ENCODE results near the gene PECR.

The PECR gene

DNA sequence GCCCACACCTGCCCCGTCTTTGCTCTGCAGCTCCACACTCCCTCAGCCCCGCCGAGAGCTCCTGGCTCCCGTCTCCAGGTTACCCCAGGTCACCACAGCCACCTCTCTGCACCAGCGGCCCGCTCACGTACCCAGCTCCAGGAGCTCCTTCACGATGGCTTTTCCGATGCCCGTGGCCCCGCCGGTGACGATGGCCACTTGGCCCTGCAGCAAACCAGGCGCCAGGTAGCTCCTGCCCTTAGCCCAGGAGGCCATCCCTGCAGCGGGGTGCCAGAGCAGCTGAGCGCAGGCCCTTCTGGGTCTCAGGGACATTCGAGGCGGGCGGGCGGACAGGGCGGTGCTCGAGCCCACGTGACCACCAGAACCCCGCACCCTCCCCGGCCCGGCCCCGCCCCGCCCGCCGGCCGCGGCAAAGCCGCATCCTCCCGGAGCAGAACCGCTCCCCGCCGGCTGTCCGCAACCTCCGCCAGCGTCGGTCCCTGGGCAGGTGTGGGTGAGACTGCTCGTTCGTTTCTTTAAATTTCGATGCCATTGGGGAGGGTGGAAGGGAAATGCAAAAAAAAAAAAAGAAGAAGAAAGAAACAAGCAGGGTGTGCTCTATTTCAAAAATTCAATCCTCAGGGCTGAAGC, at the start of gene PECR, which contains the start of gene TMEM169:
PECR (minus strand) TSS at position 323 of the 630 bp plus-strand sequence; CDS start at position 255, 68 bp downstream.
TMEM169 (plus strand) TSS at position 433 of the 630 bp plus-strand sequence. CDS start 14,045 bp downstream, outside the sequence.
- peak; percentile 65 to 69 for DNase-seq (ENCODE audit: low read depth in 2 of 2)

- DNase-seq (ENCODE audit: low read depth in 2 of 2): no peak
These were observed 48.9 kb upstream of the PECR start for GRCh38 chr2:216130346-216130971.

DNA sequence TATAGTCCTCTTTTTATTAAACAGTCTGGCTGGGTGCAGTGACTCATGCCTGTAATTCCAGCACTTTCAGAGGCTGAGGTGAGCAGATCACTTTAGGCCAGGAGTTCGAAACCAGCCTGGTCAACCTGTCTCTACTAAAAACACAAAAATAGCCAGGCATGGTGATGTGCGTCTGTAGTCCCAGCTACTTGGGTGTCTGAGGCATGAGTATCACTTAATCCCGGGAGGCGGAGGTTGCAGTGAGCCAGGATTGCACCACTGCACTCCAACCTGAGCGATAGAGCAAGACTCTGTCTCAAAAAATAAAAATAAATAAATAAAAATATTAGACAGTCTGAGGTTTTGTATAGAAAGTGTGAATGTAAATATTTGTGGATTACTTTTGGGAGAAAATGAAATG, 45.3 kb upstream of the PECR start:
- no peak for DNase-seq (ENCODE audit: low read depth in 2 of 2)

DNA sequence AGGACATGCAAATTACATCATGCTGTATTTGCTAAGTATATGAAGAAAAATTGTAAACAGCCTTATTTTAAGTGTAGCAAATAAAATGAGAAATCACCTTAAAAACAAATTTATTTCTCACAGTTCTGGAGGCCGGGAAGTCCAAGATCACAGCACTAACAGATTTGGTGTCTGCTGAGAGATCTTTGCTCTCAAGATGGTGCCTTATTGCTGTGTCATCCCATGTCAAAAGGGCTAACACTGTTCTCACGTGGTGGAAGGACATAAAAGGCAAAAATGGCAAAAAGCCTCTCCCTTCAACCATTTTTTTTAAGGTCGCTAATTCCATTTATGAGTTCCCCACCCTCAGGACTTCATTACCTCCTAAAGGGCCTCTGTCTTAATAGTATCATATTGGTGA, 39.6 kb upstream of the PECR start:
- DNase-seq (ENCODE audit: low read depth in 2 of 2): no peak

DNA sequence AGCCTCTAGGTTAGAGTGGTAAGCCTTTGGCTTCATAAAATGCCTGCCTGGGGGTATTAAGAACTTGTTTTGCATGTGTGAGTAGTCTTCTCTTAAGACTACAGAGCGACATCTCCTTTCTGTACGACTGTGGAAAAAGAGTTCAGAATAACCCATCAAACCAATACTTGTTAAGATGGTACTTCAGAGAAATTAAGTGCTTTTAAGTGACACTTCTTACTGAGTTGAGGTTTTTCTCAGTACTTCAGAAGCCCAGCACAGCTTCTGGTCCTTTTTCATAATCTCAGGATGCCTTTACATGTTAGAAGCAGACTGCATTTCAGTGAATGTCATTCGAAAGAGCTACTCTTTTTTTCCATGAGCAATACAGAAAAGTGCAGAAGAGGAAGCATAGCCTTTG, 38.4 kb upstream of the PECR start:
- no peak for DNase-seq (ENCODE audit: low read depth in 2 of 2)

DNA sequence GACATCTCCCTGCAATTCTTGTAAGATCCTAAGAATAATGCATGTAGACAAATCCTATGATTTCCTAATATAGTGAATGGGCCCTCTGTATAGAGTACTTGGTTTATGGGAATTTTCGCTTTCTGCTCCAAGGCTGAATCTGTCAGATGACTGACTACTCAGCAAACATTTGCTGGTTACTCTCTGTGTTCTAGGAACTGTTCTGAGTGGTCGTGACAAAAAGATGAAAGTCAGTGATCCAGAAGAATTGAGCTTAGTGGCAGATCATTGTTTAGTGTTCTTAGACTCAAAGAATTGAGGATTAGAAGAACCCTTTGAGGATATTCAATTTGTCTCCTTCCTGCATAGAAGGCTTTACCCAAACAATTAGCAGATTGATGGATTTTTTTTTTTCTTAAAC, 37.5 kb upstream of the PECR start:
- DNase-seq (ENCODE audit: low read depth in 2 of 2): no peak

GRCh38 chr2:216118474-216118873, 36.9 kb upstream of the PECR start:
- DNase-seq (ENCODE audit: low read depth in 2 of 2): no peak

DNA sequence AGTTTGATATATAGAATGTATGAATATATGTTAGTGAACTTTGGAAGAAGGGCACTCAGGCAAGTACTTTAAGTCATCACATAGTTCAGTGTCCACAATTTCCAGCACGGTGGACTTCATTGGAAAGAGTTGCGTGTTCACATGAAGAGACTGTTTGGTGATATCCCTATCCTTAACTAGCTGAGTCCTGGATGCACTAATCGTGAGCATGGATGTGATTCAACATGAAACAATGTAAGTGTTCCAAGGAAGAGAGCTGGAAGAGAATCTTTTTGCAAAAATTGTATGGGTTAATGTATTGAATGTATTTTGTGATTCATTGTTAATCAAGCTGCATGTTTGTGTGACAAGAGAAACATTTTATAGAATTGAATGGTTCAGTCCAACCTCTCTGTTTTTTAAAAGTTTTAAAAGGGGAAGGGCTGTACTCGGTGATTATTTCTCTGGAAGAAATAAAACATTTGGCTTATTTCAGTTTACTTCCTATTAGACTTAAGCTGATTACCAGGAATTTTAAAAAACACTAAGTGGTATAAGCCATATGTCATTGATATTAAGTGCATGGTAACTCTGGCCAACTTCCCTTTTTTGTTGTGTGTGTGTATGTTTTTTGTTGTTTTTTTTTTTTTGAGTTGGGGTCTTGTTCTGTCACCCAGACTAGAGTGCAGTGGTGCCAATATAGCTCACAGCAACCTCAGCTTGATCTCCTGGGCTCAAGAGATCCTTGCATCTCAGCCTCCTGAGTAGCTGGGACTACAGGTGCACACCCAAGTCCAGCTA, 36.1 kb upstream of the PECR start:
- DNase-seq (ENCODE audit: low read depth in 2 of 2): no peak

DNA sequence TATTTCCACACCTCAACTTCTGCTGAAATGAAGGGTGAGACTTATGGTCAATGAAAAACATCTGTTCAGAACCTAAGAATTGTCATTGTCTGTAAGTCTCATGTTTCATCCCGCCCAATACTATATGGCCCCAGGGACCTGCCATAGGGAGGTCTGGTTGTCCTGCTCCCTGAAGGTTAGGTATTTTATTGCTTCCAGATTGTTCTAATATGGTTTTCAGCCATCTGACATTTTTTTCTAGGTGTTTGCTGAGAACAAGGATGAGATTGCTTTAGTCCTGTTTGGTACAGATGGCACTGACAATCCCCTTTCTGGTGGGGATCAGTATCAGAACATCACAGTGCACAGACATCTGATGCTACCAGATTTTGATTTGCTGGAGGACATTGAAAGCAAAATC, 34.8 kb upstream of the PECR start:
- no peak for DNase-seq (ENCODE audit: low read depth in 2 of 2)

DNA sequence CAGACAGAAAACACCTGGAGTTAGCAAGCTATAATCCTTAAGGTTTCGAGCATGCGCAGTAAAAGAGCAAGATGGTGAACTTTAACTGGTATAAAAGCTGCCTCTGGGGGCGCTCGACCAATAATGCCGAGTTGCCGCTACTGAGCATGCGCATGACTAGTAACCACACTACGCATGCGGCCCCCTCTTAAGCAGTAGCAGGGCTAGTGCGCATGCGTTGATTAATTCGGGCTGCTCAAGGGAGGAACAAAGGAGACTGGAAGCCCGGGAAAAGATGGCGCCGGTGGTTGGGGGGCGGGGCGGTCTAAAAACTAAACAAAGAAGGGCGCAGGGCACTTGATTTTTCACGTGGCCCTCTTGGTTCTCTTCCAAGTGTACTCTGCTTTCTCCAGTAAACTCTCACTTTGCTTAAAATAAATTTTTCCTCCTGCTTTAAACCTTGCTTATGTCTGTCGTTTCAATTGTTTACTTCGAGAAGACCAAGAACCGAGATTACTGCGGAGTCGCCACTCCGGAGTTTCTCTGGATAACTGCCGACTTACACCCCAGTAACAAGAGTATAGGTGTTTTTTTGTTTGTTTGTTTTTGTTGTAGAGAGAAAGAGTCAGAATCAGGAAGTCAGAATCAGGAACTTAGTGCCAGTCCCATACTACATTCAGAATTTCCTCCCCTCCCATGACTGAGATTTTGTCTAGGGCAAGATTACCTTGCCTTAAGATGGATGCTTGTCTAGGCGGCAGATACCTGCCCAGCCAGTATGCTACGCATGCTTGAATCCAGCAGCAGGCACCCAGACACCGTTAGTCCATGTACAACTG, 33.3 kb upstream of the PECR start:
- DNase-seq (ENCODE audit: low read depth in 2 of 2): peak; percentile 89 to 95

DNA sequence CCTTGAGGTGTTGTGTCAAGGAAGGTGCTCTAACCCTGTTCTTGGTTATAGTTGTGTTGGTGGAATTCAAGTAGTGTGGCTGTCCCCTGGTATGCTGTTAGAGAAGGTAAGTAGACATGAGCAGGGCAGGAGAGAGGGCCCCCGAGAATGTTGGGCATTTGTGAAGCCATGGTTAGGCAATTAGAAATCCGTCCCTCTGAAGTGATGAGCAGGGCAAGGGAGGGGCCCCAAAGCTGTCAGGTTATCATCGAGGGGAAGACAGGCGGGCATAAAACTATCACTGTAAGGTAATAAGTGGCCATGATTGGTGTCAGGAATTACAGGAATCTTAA, 32.7 kb upstream of the PECR start:
- DNase-seq (ENCODE audit: low read depth in 2 of 2): no peak

DNA sequence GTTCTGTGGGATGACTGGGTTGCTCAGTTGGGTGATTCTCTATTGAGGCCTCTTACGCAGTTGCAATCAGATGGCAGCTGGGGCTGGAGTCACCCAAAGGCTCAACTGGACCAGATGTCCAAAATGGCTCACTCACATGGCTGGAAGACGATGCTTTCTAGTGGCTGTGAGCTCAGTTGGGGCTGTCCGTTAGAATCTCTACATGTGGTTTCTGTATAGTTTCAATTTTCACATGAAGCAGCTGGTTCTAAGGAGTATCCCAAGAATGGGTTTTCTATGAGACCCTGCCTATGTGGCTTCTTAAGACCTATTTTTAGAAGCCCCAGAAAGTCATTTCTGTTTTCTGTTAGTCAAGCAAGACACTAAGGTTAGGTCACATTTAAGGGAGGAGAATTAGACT, 32.0 kb upstream of the PECR start:
- no peak for DNase-seq (ENCODE audit: low read depth in 2 of 2)

- no peak for DNase-seq (ENCODE audit: low read depth in 2 of 2)
These were observed 31.3 kb upstream of the PECR start for GRCh38 chr2:216112926-216113325.

GRCh38 chr2:216111122-216111521, 29.5 kb upstream of the PECR start:
- no peak for DNase-seq (ENCODE audit: low read depth in 2 of 2)

- DNase-seq (ENCODE audit: low read depth in 2 of 2): no peak
These were observed 29.0 kb upstream of the PECR start for GRCh38 chr2:216110620-216111019.

DNA sequence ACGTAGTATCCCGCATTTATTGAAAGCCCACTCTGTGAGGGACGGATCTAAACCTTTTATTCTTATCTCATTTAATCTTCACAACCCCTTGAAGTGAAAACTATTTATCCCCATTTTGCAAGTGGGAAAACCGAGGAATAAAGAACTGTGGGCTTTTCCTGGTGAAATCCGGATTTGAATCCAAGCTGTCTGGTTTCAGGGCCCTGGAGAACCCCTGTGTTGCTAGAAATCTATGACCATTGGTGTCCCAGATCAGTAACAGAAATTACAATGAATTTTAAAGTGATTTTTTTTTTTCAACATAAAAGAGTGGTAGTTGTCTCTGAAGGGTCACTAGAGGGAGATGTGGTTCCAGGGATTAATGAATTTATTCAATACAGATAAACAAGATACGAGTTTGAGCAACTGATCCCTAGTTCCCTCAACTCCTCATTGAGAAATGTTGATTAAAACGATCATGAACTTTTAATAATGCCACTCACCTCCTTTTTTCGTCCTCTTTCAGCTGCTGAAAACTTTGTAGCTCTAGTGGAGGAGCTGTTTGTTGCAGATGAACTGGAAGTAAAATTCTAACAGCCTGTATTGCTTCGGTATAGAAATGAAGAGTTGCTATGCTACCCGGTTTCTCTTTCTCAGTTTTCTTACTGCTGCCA, 28.5 kb upstream of the PECR start:
- DNase-seq (ENCODE audit: low read depth in 2 of 2): no peak

GRCh38 chr2:216108967-216109921, 27.6 kb upstream of the PECR start, which contains the start of gene XRCC5:
XRCC5 (plus strand) TSS chr2:216109348; CDS start chr2:216109437, 89 bp downstream.
- DNase-seq (ENCODE audit: low read depth in 2 of 2): peak; percentile 96 to 98

DNA sequence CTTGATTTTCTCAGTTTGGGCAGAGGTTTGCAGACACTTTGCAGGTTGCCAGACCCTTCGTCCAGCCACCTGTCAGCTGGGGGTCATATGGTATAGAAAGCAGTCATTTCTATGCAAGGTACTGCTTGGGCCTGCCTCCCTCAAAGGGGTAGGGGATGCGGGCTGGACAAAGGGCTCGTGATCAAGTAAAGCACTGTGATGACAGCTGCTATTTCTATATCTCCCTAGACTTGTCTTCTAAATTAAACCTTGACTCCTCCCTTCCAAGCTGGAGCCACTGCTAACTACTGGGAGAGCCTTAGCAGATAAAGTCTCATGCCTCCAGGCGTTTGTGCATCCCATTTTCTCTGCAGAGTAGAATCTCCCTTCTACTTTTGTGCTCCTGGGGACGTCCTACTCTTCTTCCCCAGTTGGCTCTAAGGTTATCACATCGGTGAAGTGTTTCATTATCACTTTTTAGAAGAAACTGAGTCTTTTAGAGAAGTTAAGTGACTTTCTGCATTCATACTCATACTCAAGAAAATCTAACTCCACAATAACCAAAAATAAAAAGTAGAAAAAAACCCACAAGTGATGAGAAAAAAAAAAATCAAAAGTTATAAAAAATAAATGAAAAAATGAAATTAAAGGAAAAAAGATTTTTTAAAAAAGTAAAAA, 26.8 kb upstream of the PECR start:
- no peak for DNase-seq (ENCODE audit: low read depth in 2 of 2)

DNA sequence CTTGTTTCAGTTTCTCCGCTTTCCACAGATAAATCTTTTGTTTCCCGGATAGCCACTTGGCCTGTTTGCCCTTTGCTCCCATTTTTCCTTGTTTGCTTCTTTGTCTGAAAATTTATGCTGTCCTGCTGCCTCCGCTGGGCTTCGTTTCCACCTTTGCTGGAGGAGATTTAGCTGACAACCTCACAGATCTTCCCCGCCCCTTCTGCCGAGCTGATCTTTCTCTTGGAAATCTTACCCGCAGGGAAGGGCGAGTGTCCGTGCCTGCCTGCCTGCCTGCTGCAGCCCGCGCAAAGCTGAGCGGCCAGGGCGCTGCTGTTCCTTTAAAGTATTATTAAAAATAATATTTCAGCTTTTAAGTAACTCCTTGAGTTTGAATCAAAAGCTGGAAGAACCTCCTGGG, 26.2 kb upstream of the PECR start:
- no peak for DNase-seq (ENCODE audit: low read depth in 2 of 2)

- no peak for DNase-seq (ENCODE audit: low read depth in 2 of 2)
These were observed 25.7 kb upstream of the PECR start for GRCh38 chr2:216107320-216107719.

Data from stimulated activated CD8-positive, alpha-beta memory T cell treated with anti-CD3 and anti-CD28 coated beads, Interleukin-2, amount 100 ng/mL, for 48 hours (primary cell).